ENCODE results near the gene TEX54. TPM values are rescaled to one million over a fixed set of nuclear protein-coding genes. Genes with fewer than 3 reads are reported as not detected.
A peak's percentile ranks its signal among the peaks of the same experiment; 100 is the strongest.

TEX54 gene
- total and polyA plus RNA-seq, 2 of the 13 experiments (the other 11 are each of a cell fraction or from before 2014, with no cell fraction given), result not detected

DNA sequence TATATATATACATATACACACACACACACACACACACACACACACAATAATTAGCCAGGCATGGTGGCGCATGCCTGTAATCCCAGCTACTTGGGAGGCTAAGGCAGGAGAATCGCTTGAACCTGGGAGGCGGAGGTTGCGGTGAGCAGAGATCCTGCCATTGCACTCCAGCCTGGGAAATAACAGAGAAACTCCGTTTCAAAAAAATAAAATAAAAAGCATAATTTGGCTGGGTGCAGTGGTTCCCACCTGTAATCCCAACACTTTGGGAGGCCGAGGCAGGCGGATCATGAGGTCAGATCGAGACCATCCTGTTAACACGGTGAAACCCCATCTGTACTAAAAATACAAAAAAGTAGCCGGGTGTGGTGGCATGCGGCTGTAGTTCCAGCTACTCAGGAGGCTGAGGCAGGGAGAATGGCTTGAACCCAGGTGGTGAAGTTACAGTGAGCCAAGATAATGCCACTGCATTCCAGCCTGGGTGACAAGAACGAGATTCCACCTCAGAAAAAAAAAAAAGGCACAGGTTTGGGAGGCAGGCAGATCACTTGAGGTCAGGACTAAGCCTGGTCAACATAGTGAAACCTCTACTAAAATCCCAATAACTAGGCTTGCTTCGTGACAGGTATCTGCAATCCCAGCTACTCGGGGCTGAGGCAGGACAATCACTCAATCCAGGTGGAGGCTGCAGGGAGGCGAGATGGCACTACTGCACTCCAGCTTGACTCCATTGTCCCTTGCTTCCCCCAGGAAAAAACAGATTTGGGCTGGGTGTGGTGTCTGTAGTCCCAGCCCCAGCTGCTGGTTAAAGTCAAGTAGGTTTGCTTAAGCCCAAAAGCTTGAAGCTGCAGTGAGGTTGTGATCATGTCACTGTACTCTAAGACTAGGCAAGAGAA is 18.5 kb upstream of the TEX54 start (continued):
- TF ChIP-seq HHEX (CRISPR knock-in tag; IDR thresholded peaks at IDR 0.05) (no peak), TEAD3 (CRISPR knock-in tag; optimal IDR thresholded peaks at IDR 0.05; ENCODE audit: borderline replicate concordance) (no peak), ZMYM2 (CRISPR knock-in tag; IDR thresholded peaks at IDR 0.05) (no peak), NONO (IDR thresholded peaks at IDR 0.05) (no peak), NONO (CRISPR knock-in tag; conservative IDR thresholded peaks at IDR 0.05) (peak; percentile 64), PHB2 (IDR thresholded peaks at IDR 0.05; ENCODE audit: partially characterized antibody) (no peak), KAT2B (IDR thresholded peaks at IDR 0.05; ENCODE audit: borderline replicate concordance, low read depth, low read length) (no peak), GATA4 (IDR thresholded peaks at IDR 0.05; ENCODE audit: borderline replicate concordance, low read depth) (no peak), YEATS2 (CRISPR knock-in tag; IDR thresholded peaks at IDR 0.05; ENCODE audit: borderline replicate concordance) (no peak), RBM39 (IDR thresholded peaks at IDR 0.05; ENCODE audit: low read depth, low read length, poor library complexity, severe bottlenecking) (no peak), SIN3A (IDR thresholded peaks at IDR 0.05; ENCODE audit: borderline replicate concordance, low read depth, low read length) (0 out of 2 replicates have a peak, but pooled peaks have one; percentile 13), NCOA1 (CRISPR knock-in tag; IDR thresholded peaks at IDR 0.05) (no peak), HDAC2 (CRISPR knock-in tag; IDR thresholded peaks at IDR 0.05) (no peak), ZFAT (CRISPR knock-in tag; conservative IDR thresholded peaks at IDR 0.05) (no peak), MIER3 (CRISPR knock-in tag; IDR thresholded peaks at IDR 0.05; ENCODE audit: borderline replicate concordance) (no peak), POLR2AphosphoS5 (IDR thresholded peaks at IDR 0.05; ENCODE audit: low read depth, low read length) (peak; percentile 49), FOXP1 (IDR thresholded peaks at IDR 0.05) (no peak), FOXP1 (CRISPR knock-in tag; IDR thresholded peaks at IDR 0.05) (no peak), U2AF1 (optimal IDR thresholded peaks at IDR 0.05; ENCODE audit: low read depth, low read length) (peak; percentile 55), ATF7-NPFF (CRISPR knock-in tag; IDR thresholded peaks at IDR 0.05; ENCODE audit: low read depth) (no peak), ZKSCAN1 (IDR thresholded peaks at IDR 0.05; ENCODE audit: low read length) (no peak), CBFB (CRISPR knock-in tag; IDR thresholded peaks at IDR 0.05) (no peak)
- TF ChIP-seq, protein P1, sequence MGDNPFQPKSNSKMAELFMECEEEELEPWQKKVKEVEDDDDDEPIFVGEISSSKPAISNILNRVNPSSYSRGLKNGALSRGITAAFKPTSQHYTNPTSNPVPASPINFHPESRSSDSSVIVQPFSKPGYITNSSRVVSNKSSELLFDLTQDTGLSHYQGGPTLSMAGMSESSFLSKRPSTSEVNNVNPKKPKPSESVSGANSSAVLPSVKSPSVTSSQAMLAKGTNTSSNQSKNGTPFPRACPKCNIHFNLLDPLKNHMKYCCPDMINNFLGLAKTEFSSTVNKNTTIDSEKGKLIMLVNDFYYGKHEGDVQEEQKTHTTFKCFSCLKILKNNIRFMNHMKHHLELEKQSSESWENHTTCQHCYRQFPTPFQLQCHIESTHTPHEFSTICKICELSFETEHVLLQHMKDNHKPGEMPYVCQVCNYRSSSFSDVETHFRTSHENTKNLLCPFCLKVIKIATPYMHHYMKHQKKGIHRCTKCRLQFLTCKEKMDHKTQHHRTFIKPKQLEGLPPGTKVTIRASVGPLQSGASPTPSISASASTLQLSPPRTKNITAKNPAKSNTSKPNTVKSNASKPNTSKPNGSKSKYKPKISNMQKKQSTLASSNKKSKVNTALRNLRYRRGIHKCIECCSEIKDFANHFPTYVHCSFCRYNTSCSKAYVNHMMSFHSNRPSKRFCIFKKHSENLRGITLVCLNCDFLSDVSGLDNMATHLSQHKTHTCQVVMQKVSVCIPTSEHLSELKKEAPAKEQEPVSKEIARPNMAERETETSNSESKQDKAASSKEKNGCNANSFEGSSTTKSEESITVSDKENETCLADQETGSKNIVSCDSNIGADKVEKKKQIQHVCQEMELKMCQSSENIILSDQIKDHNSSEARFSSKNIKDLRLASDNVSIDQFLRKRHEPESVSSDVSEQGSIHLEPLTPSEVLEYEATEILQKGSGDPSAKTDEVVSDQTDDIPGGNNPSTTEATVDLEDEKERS (CRISPR knock-in tag; IDR thresholded peaks at IDR 0.05), result no peak
- TF ChIP-seq, protein P2, sequence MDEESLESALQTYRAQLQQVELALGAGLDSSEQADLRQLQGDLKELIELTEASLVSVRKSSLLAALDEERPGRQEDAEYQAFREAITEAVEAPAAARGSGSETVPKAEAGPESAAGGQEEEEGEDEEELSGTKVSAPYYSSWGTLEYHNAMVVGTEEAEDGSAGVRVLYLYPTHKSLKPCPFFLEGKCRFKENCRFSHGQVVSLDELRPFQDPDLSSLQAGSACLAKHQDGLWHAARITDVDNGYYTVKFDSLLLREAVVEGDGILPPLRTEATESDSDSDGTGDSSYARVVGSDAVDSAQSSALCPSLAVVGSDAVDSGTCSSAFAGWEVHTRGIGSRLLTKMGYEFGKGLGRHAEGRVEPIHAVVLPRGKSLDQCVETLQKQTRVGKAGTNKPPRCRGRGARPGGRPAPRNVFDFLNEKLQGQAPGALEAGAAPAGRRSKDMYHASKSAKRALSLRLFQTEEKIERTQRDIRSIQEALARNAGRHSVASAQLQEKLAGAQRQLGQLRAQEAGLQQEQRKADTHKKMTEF (CRISPR knock-in tag; IDR thresholded peaks at IDR 0.05), result 0 out of 2 replicates have a peak, but pooled peaks have one; percentile 13
- TF ChIP-seq, protein P3, sequence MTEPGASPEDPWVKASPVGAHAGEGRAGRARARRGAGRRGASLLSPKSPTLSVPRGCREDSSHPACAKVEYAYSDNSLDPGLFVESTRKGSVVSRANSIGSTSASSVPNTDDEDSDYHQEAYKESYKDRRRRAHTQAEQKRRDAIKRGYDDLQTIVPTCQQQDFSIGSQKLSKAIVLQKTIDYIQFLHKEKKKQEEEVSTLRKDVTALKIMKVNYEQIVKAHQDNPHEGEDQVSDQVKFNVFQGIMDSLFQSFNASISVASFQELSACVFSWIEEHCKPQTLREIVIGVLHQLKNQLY (CRISPR knock-in tag; IDR thresholded peaks at IDR 0.05), result no peak
- TF ChIP-seq, protein P4, sequence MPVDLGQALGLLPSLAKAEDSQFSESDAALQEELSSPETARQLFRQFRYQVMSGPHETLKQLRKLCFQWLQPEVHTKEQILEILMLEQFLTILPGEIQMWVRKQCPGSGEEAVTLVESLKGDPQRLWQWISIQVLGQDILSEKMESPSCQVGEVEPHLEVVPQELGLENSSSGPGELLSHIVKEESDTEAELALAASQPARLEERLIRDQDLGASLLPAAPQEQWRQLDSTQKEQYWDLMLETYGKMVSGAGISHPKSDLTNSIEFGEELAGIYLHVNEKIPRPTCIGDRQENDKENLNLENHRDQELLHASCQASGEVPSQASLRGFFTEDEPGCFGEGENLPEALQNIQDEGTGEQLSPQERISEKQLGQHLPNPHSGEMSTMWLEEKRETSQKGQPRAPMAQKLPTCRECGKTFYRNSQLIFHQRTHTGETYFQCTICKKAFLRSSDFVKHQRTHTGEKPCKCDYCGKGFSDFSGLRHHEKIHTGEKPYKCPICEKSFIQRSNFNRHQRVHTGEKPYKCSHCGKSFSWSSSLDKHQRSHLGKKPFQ (CRISPR knock-in tag; IDR thresholded peaks at IDR 0.05; ENCODE audit: insufficient replicate concordance), result no peak
